ENCODE data around the gene SELENOW.
"Not testable (repeated sequence)": the region's sequence is repeated elsewhere in the genome, so short reads cannot be mapped to it uniquely, and the experiment has no call there.

Gene SELENOW

DNA sequence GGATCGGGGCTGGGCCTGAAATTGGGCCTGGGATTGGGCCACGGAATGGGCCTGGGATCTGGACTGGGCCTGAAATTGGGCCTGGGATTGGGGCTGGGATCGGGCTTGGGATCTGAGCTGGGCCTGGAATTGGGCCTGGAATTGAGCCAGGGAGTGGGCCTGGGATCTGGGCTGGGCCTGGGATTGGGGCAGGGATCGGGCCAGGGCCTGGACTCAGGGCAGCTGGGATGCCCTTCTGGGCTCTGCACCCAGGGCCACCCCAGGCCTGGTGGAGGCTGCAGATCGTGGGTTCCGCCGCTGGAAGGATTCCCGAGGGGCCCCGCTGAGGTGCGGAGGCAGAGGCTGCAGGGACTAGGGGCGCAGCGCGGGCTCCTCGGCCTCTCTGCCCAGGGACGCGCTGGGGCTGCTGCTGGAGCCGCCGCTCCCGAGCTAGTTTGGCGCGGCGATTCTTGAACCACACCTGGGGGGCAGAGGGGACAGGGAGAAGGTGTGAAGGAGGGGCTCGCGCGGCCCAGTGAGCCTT is 24.1 kb downstream of the SELENOW start:
- Histone ChIP-seq H3K9me3 (ENCODE audit: severe bottlenecking) (no peaks in the 10 kb centered on the region), H3K27ac (ENCODE audit: poor library complexity, severe bottlenecking) (no peak overlapping the region), H3K4me3 (ENCODE audit: severe bottlenecking) (no peak overlapping the region), H3K36me3 (ENCODE audit: low read depth) (no peaks in the 10 kb centered on the region), H3K27me3 (ENCODE audit: insufficient read depth, poor library complexity, severe bottlenecking) (no peaks in the 10 kb centered on the region), H3K4me1 (ENCODE audit: insufficient read depth, poor library complexity, severe bottlenecking) (no peaks in the 10 kb centered on the region)
- DNase-seq (ENCODE audit: low spot score) (no peak), ATAC-seq (ENCODE audit: low read depth) (no peak)
- TF ChIP-seq, protein P1, sequence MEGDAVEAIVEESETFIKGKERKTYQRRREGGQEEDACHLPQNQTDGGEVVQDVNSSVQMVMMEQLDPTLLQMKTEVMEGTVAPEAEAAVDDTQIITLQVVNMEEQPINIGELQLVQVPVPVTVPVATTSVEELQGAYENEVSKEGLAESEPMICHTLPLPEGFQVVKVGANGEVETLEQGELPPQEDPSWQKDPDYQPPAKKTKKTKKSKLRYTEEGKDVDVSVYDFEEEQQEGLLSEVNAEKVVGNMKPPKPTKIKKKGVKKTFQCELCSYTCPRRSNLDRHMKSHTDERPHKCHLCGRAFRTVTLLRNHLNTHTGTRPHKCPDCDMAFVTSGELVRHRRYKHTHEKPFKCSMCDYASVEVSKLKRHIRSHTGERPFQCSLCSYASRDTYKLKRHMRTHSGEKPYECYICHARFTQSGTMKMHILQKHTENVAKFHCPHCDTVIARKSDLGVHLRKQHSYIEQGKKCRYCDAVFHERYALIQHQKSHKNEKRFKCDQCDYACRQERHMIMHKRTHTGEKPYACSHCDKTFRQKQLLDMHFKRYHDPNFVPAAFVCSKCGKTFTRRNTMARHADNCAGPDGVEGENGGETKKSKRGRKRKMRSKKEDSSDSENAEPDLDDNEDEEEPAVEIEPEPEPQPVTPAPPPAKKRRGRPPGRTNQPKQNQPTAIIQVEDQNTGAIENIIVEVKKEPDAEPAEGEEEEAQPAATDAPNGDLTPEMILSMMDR (IDR thresholded peaks at IDR 0.05; ENCODE audit: poor library complexity, severe bottlenecking), result no peak

DNA sequence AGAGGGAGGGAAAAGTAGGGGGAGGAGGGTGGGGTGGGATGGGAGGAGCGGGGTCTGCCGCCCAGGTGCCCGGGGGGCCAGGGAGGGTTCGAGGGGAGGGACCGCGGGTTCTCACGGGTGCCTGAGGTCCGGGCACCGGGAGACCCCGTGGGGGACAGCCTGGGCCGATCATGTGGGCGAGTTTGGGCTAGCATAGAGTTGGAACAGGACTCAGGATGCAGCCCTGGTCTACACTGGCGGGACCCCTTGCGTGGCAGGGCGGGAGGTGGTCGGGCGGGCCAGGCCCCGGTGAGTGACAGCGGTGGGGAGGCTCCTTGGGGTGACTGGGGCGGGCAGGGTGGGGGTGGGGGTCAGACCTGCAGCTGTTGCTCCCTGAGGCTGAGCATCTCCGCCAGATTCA is 24.6 kb downstream of the SELENOW start:
- not testable (repeated sequence) for DNase-seq (ENCODE audit: low spot score); H3K9me3 ChIP-seq (ENCODE audit: severe bottlenecking); ATAC-seq (ENCODE audit: low read depth)

GRCh38 chr19:47803671-47804070 is 25.2 kb downstream of the SELENOW start:
- H3K27ac ChIP-seq (ENCODE audit: poor library complexity, severe bottlenecking); H3K36me3 ChIP-seq (ENCODE audit: low read depth); H3K27me3 ChIP-seq (ENCODE audit: insufficient read depth, poor library complexity, severe bottlenecking); H3K4me1 ChIP-seq (ENCODE audit: insufficient read depth, poor library complexity, severe bottlenecking); DNase-seq (ENCODE audit: low spot score); H3K4me3 ChIP-seq (ENCODE audit: severe bottlenecking); H3K9me3 ChIP-seq (ENCODE audit: severe bottlenecking): not testable (repeated sequence)
- 0 out of 3 replicates have a peak, but pooled peaks have one; percentile 12 for ATAC-seq (ENCODE audit: low read depth)

More for the DNA sequence above, 24.6 kb downstream of the SELENOW start:
- not testable (repeated sequence) for H3K4me1 ChIP-seq (ENCODE audit: insufficient read depth, poor library complexity, severe bottlenecking); H3K4me3 ChIP-seq (ENCODE audit: severe bottlenecking); H3K36me3 ChIP-seq (ENCODE audit: low read depth); H3K27me3 ChIP-seq (ENCODE audit: insufficient read depth, poor library complexity, severe bottlenecking); H3K27ac ChIP-seq (ENCODE audit: poor library complexity, severe bottlenecking)

DNA sequence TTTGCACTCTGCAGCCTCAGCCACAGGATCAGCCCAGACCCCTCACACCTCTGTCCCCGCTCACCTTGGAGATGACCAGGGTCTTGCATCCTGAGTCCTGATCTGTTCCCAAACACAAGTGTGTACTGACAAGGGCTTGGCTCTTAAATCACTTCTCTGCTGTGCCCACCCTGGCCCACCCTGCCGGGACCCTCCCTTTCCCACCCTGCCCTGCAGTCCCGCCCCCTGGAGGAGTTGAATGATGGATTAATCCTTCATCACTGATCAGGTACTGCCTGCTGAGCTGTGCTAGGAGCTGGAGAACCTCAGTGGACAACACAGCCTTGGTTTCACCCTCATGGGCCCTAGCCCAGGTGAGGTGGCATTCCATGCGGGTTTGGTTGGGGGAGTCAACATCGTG is 25.9 kb downstream of the SELENOW start, which contains the start of gene TPRX1:
TSS of gene TPRX1 (minus strand) at position 101 of the 400 bp plus-strand sequence. CDS start at position 89, 12 bp downstream.
- H3K4me3 ChIP-seq (ENCODE audit: severe bottlenecking); H3K9me3 ChIP-seq (ENCODE audit: severe bottlenecking); H3K27me3 ChIP-seq (ENCODE audit: insufficient read depth, poor library complexity, severe bottlenecking); H3K4me1 ChIP-seq (ENCODE audit: insufficient read depth, poor library complexity, severe bottlenecking); DNase-seq (ENCODE audit: low spot score); H3K27ac ChIP-seq (ENCODE audit: poor library complexity, severe bottlenecking); ATAC-seq (ENCODE audit: low read depth); H3K36me3 ChIP-seq (ENCODE audit: low read depth): not testable (repeated sequence)

DNA sequence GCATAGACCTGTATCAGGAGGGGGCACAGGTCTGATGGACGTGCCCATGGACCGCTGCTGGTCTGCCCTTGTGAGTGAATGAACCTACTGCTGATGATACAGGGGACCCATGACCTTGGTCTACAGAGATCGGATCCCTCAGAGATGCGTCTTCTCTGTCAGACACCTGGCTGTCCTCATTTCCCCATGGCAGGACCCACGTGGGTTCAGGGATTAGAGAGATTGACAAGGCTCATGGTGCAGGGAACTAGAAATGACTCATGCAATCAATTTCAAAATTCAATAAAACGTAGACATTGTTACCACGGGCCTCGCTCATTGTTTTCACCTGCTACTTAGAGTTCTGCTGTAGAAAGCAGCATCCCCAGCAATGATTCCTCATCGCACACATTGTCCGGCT is 26.8 kb downstream of the SELENOW start:
- Histone ChIP-seq H3K4me3 (ENCODE audit: severe bottlenecking) (no peak overlapping the region), H3K36me3 (ENCODE audit: low read depth) (no peaks in the 10 kb centered on the region), H3K4me1 (ENCODE audit: insufficient read depth, poor library complexity, severe bottlenecking) (no peaks in the 10 kb centered on the region), H3K27me3 (ENCODE audit: insufficient read depth, poor library complexity, severe bottlenecking) (no peaks in the 10 kb centered on the region), H3K27ac (ENCODE audit: poor library complexity, severe bottlenecking) (no peak overlapping the region), H3K9me3 (ENCODE audit: severe bottlenecking) (no peaks in the 10 kb centered on the region)
- no peak for DNase-seq (ENCODE audit: low spot score)
- TF ChIP-seq, protein P1 (IDR thresholded peaks at IDR 0.05; ENCODE audit: poor library complexity, severe bottlenecking), result no peak
- no peak for ATAC-seq (ENCODE audit: low read depth)

DNA sequence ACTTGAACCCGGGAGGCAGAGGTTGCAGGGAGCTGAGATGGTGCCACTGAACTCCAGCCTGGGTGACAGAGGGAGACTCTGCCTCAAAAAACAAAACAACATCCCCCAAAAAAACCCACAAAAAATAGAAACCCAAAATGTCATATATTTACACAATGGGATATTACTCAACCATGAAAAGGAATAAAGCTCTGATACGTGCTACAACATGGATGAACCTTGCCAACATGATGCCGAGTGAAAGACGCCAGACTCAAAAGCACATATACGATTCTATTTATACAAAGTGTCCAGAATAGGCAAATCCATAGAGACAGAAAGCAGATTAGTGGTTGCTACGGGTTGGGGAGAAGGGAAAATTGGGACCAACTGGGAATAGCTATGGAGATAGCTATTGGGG is 27.9 kb downstream of the SELENOW start:
- H3K27ac ChIP-seq (ENCODE audit: poor library complexity, severe bottlenecking), result no peak overlapping the region
- TF ChIP-seq, protein P1 (IDR thresholded peaks at IDR 0.05; ENCODE audit: poor library complexity, severe bottlenecking), result no peak
- no peaks in the 10 kb centered on the region for H3K27me3 ChIP-seq (ENCODE audit: insufficient read depth, poor library complexity, severe bottlenecking)
- DNase-seq (ENCODE audit: low spot score) (no peak), ATAC-seq (ENCODE audit: low read depth) (no peak)
- H3K36me3 ChIP-seq (ENCODE audit: low read depth), result no peaks in the 10 kb centered on the region
- H3K9me3 ChIP-seq (ENCODE audit: severe bottlenecking), result no peaks in the 10 kb centered on the region
- H3K4me3 ChIP-seq (ENCODE audit: severe bottlenecking), result no peak overlapping the region
- no peaks in the 10 kb centered on the region for H3K4me1 ChIP-seq (ENCODE audit: insufficient read depth, poor library complexity, severe bottlenecking)

Measured in RWPE2 (cell line).